Hepatocyte (in vitro differentiated cells): ENCODE measurements around the gene VWA5B1. TPM values are rescaled to one million over a fixed set of nuclear protein-coding genes. Genes with fewer than 3 reads are reported as not detected.
A peak's percentile ranks its signal among the peaks of the same experiment; 100 is the strongest.

Experiments used
- DNase-seq: peaks from one replicate; pipeline ENCODE4 v3.0.0-alpha.2; 2016; ENCODE audit warnings: low spot score
- H2AFZ ChIP-seq: fragments of 200-600 bp; sonication (generic); 2 replicates; pipeline ENCODE4 v1.6.0; 2016; ENCODE audit warnings: antibody characterized with exemption, mild to moderate bottlenecking
- H3K27ac ChIP-seq: fragments of 200-600 bp; sonication (generic); 2 replicates; pipeline ENCODE4 v1.5.1; 2016; ENCODE audit warnings: mild to moderate bottlenecking
- H3K27me3 ChIP-seq: fragments of 200-600 bp; sonication (generic); 2 replicates; pipeline ENCODE4 v1.6.1; 2016
- H3K36me3 ChIP-seq: fragments of 200-600 bp; sonication (generic); replicated peaks from 2 replicates; pipeline ENCODE4 v1.5.1; 2016; ENCODE audit warnings: low read depth; ENCODE audit not compliant: insufficient read depth
- H3K4me1 ChIP-seq: fragments of 200-600 bp; sonication (generic); 2 replicates; pipeline ENCODE4 v1.5.1; 2016; ENCODE audit warnings: mild to moderate bottlenecking, moderate library complexity; ENCODE audit not compliant: insufficient read depth
- H3K4me2 ChIP-seq: fragments of 200-600 bp; sonication (generic); 2 replicates; pipeline ENCODE4 v1.6.0; 2016
- H3K4me3 ChIP-seq: fragments of 200-600 bp; sonication (generic); 2 replicates; pipeline ENCODE4 v1.5.1; 2016; ENCODE audit warnings: mild to moderate bottlenecking
- H3K79me2 ChIP-seq: fragments of 200-600 bp; sonication (generic); 2 replicates; pipeline ENCODE4 v1.6.0; 2017; ENCODE audit warnings: mild to moderate bottlenecking
- H3K9me2 ChIP-seq: fragments of 200-600 bp; sonication (generic); replicated peaks from 2 replicates; pipeline ENCODE4 v1.6.0; 2017; ENCODE audit warnings: mild to moderate bottlenecking; ENCODE audit not compliant: insufficient read depth
- H3K9me3 ChIP-seq: fragments of 200-600 bp; sonication (generic); 2 replicates; pipeline ENCODE4 v1.5.1; 2016; ENCODE audit warnings: low read depth, mild to moderate bottlenecking
- H4K20me1 ChIP-seq: fragments of 200-600 bp; sonication (generic); 2 replicates; pipeline ENCODE4 v1.6.0; 2016; ENCODE audit warnings: mild to moderate bottlenecking; ENCODE audit not compliant: insufficient read depth, poor library complexity, severe bottlenecking
- CTCF ChIP-seq: fragments of 200-600 bp; sonication (generic); IDR thresholded peaks from 2 replicates; pipeline ENCODE4 v1.5.1; 2016; ENCODE audit warnings: antibody characterized with exemption, mild to moderate bottlenecking; ENCODE audit not compliant: poor library complexity
- EZH2 ChIP-seq: fragments of 200-600 bp; sonication (generic); IDR thresholded peaks from 2 replicates; pipeline ENCODE4 v1.6.1; 2016; ENCODE audit warnings: antibody characterized with exemption, mild to moderate bottlenecking, borderline replicate concordance
- EZH2phosphoT487 ChIP-seq: fragments of 200-600 bp; sonication (generic); IDR thresholded peaks from one replicate; pipeline ENCODE4 v1.6.1; 2018; ENCODE audit warnings: antibody characterized with exemption, mild to moderate bottlenecking, low read depth, moderate library complexity; ENCODE audit not compliant: unreplicated experiment, severe bottlenecking
- WGBS: methylation state at CpG from one replicate; pipeline ENCODE4 v1.1.6; 2016; ENCODE audit warnings: low lambda C conversion rate; ENCODE audit errors: missing lambda C conversion rate; 5-methylcytosine and 5-hydroxymethylcytosine counted together
- polyA plus RNA-seq: library from polyadenylated mRNA; unstranded; fragments of >200 nt; fragmentation: Nextera tagmentation; extraction: Ambion mirVana; gene quantifications from 2 replicates; pipeline ENCODE4 v1.2.1, GENCODE V29; 2016
- total RNA-seq: library from RNA; depleted of rRNA; stranded (reverse); fragments of >200 nt; gene quantifications from 2 replicates; pipeline ENCODE4 v1.2.3, GENCODE V29; 2014

VWA5B1 gene
- total and polyA plus RNA-seq, 2 experiments from 2014 or later, result 0.33 to 0.35 TPM

GRCh38 chr1:20291645-20292084, 990 bp downstream of the VWA5B1 start:
- Histone ChIP-seq H3K9me2 (no peaks in the 10 kb centered on the region), H3K27me3 (peaks cover 12% of the 10 kb centered on the region), H3K4me2 (peak overlapping the region; percentile 70), H3K9me3 (no peaks in the 10 kb centered on the region), H3K4me1 (peaks cover 19% of the 10 kb centered on the region), H3K36me3 (no peaks in the 10 kb centered on the region), H4K20me1 (no peaks in the 10 kb centered on the region), H3K27ac (peak overlapping the region; percentile 16), H3K79me2 (no peaks in the 10 kb centered on the region), H2AFZ (peak overlapping the region; percentile 33), H3K4me3 (peak overlapping the region; percentile 13)
- peak; percentile 16 for DNase-seq
- TF ChIP-seq EZH2 (no peak), CTCF (no peak), EZH2phosphoT487 (no peak)
- 8% methylated on average over 20 of the region's 20 CpGs for WGBS

- WGBS, result 59% methylated on average over 3 of the region's 3 CpGs
- no peak overlapping the region for H3K4me2 ChIP-seq
- no peaks in the 10 kb centered on the region for H3K9me3 ChIP-seq
- no peaks in the 10 kb centered on the region for H3K9me2 ChIP-seq
- no peaks in the 10 kb centered on the region for H3K36me3 ChIP-seq
- TF ChIP-seq EZH2phosphoT487 (no peak), EZH2 (no peak), CTCF (no peak)
- no peak overlapping the region for H3K4me3 ChIP-seq
- no peak for DNase-seq
- H4K20me1 ChIP-seq, result no peaks in the 10 kb centered on the region
- no peak overlapping the region for H3K27ac ChIP-seq
- no peak overlapping the region for H2AFZ ChIP-seq
- H3K79me2 ChIP-seq, result no peaks in the 10 kb centered on the region
- H3K27me3 ChIP-seq, result no peaks in the 10 kb centered on the region
- no peaks in the 10 kb centered on the region for H3K4me1 ChIP-seq
These were observed 8.0 kb downstream of the VWA5B1 start for GRCh38 chr1:20298626-20299025.

GRCh38 chr1:20301463-20302107, 10.9 kb downstream of the VWA5B1 start:
- no peaks in the 10 kb centered on the region for H3K79me2 ChIP-seq
- H3K27me3 ChIP-seq, result no peaks in the 10 kb centered on the region
- H3K27ac ChIP-seq, result no peak overlapping the region
- H2AFZ ChIP-seq, result no peak overlapping the region
- no peak overlapping the region for H3K4me2 ChIP-seq
- no peaks in the 10 kb centered on the region for H3K4me1 ChIP-seq
- no peak overlapping the region for H3K4me3 ChIP-seq
- no peaks in the 10 kb centered on the region for H4K20me1 ChIP-seq
- H3K9me2 ChIP-seq, result no peaks in the 10 kb centered on the region
- H3K36me3 ChIP-seq, result no peaks in the 10 kb centered on the region
- DNase-seq, result no peak
- WGBS, result 81% methylated on average over 13 of the region's 13 CpGs
- no peak for TF ChIP-seq CTCF
- no peak for TF ChIP-seq EZH2
- no peak for TF ChIP-seq EZH2phosphoT487
- H3K9me3 ChIP-seq, result no peaks in the 10 kb centered on the region
